Cardiac muscle cell (in vitro differentiated cells and primary cell): Measurements from ENCODE around the gene BRIP1. TPM values are rescaled to one million over a fixed set of nuclear protein-coding genes. Genes with fewer than 3 reads are reported as not detected.

ENCODE experiments used
- DNase-seq, 2 donors: peaks; one replicate each; pipeline versions ENCODE4 v3.0.0 to v3.0.0-alpha.2; 2010 to 2017; ENCODE audit warnings: low read depth in 1 of 2, low spot score in 1 of 2
- H3K27ac ChIP-seq: fragments of 200-600 bp; sonication (generic); 2 replicates; pipeline ENCODE4 v1.5.1; 2016
- H3K27me3 ChIP-seq: fragments of 200-600 bp; sonication (generic); 2 replicates; pipeline ENCODE4 v1.6.0; 2016; ENCODE audit warnings: control low read depth
- H3K36me3 ChIP-seq: fragments of 200-600 bp; sonication (generic); 2 replicates; pipeline ENCODE4 v1.5.1; 2016; ENCODE audit warnings: control low read depth
- H3K4me1 ChIP-seq: fragments of 200-600 bp; sonication (generic); 2 replicates; pipeline ENCODE4 v1.8.1; 2017; ENCODE audit warnings: low read depth, mild to moderate bottlenecking, mixed run types
- H3K4me3 ChIP-seq: fragments of 200-600 bp; sonication (generic); 2 replicates; pipeline ENCODE4 v1.5.1; 2016; ENCODE audit warnings: mild to moderate bottlenecking
- H3K9me3 ChIP-seq: fragments of 200-600 bp; sonication (generic); 2 replicates; pipeline ENCODE4 v1.5.1; 2017; ENCODE audit warnings: low read depth, mild to moderate bottlenecking, control low read depth
- polyA plus RNA-seq: library from polyadenylated mRNA; unstranded; fragments of >200 nt; fragmentation: Nextera tagmentation; extraction: Ambion mirVana; gene quantifications from 2 replicates; pipeline ENCODE4 v1.2.1, GENCODE V29; 2016
- total RNA-seq: library from RNA; depleted of rRNA; stranded (reverse); fragments of >200 nt; gene quantifications from 2 replicates; pipeline ENCODE4 v1.2.3, GENCODE V29; 2016
- TF ChIP-seq, protein P1 (sequence below): IDR thresholded peaks from 2 replicates; pipeline ENCODE4 v1.5.1; 2012; ENCODE audit warnings: low read depth, mild to moderate bottlenecking, low read length

BRIP1 gene
- total and polyA plus RNA-seq, 2 experiments from 2014 or later: 3.1 to 9.2 TPM

DNA sequence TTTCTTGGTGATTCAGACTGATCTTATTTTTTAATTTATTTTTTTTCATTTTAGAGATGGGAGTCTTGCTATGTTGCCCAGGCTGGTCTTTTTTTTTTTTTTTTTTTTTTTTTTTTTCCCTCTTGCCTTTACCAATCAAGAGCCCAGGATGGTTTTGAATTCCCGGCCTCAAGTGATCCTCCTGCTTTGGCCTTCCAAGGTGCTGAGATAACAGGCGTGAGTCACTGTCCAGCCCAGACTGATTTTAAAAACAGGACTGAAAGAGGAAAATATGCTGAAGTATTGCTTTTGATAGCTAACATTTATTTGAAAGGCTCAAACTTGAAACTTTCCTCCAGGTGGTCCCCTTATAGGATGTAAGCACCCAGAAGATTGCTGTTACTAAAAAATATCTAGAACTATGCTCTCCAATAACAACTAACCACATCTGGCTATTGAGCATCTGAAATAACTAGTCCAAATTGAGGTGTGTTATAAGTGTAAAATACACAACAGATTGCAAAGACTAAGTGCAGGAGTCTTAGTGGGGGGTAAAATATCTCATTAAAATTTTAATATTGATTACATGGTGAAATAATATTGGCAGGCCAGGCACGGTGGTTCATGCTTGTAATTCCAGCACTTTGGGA, 15.8 kb upstream of the BRIP1 start:
- Histone ChIP-seq H3K4me1 (no peaks in the 10 kb centered on the region), H3K4me3 (no peak overlapping the region), H3K9me3 (no peaks in the 10 kb centered on the region), H3K27me3 (no peaks in the 10 kb centered on the region), H3K27ac (no peak overlapping the region), H3K36me3 (peaks cover 27% of the 10 kb centered on the region)
- TF ChIP-seq, protein P1, sequence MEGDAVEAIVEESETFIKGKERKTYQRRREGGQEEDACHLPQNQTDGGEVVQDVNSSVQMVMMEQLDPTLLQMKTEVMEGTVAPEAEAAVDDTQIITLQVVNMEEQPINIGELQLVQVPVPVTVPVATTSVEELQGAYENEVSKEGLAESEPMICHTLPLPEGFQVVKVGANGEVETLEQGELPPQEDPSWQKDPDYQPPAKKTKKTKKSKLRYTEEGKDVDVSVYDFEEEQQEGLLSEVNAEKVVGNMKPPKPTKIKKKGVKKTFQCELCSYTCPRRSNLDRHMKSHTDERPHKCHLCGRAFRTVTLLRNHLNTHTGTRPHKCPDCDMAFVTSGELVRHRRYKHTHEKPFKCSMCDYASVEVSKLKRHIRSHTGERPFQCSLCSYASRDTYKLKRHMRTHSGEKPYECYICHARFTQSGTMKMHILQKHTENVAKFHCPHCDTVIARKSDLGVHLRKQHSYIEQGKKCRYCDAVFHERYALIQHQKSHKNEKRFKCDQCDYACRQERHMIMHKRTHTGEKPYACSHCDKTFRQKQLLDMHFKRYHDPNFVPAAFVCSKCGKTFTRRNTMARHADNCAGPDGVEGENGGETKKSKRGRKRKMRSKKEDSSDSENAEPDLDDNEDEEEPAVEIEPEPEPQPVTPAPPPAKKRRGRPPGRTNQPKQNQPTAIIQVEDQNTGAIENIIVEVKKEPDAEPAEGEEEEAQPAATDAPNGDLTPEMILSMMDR: no peak
- DNase-seq: peak in 1 of 2 donors; percentile 11

DNA sequence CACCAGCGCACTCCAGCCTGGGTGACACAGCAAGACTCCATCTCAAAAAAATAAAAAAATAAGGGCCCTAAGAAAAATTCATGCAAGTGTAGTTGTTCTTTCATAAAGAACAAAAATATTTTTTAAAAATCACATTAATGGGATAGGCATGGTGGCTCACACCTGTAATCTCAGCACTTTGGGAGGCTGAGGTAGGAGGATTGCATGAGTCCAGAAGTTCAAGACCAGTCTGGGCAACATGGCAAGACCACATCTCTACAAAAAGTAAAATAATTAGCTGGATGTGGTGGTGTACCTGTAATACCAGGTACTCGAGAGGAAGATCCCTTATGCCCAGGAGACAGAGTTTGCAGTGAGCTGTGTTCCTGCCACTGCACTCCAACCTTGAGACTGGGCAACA, 15.2 kb upstream of the BRIP1 start:
- Histone ChIP-seq H3K4me1 (no peaks in the 10 kb centered on the region), H3K36me3 (peaks cover 27% of the 10 kb centered on the region), H3K27ac (no peak overlapping the region), H3K4me3 (no peak overlapping the region), H3K27me3 (no peaks in the 10 kb centered on the region), H3K9me3 (no peaks in the 10 kb centered on the region)
- TF ChIP-seq, protein P1: no peak
- DNase-seq: no peak

DNA sequence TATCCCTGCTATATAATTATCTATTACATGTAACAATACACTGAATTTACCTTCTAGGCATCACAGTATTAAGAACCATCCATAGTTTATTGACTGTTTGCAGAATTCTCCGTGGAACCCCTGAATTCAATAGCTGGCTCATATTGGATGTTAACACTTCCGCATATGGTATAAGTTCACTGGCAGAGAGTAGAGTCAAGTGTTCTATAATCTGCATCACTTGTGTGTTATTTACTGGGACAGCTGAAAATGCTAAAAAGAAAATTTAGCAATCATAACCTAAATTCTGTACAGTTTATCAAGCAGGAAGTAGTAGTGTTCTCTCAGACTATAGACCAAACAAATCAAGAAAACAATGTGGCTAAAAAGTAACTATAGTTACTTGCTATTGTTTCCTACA, 14.5 kb upstream of the BRIP1 start:
- TF ChIP-seq, protein P1: no peak
- H3K27ac ChIP-seq: no peak overlapping the region
- H3K36me3 ChIP-seq: peaks cover 25% of the 10 kb centered on the region
- no peaks in the 10 kb centered on the region for H3K27me3 ChIP-seq
- no peak for DNase-seq
- no peak overlapping the region for H3K4me3 ChIP-seq
- H3K4me1 ChIP-seq: no peaks in the 10 kb centered on the region
- no peaks in the 10 kb centered on the region for H3K9me3 ChIP-seq

- no peak overlapping the region for H3K27ac ChIP-seq
- TF ChIP-seq, protein P1: no peak
- no peaks in the 10 kb centered on the region for H3K9me3 ChIP-seq
- DNase-seq: no peak
- H3K4me1 ChIP-seq: no peaks in the 10 kb centered on the region
- peaks cover 30% of the 10 kb centered on the region for H3K36me3 ChIP-seq
- no peak overlapping the region for H3K4me3 ChIP-seq
- no peaks in the 10 kb centered on the region for H3K27me3 ChIP-seq
These were observed 12.5 kb upstream of the BRIP1 start for GRCh38 chr17:61875804-61876203.

GRCh38 chr17:61875285-61875684, 12.0 kb upstream of the BRIP1 start:
- DNase-seq: no peak
- H3K27me3 ChIP-seq: no peaks in the 10 kb centered on the region
- TF ChIP-seq, protein P1: no peak
- H3K4me3 ChIP-seq: no peak overlapping the region
- no peaks in the 10 kb centered on the region for H3K9me3 ChIP-seq
- no peaks in the 10 kb centered on the region for H3K4me1 ChIP-seq
- H3K27ac ChIP-seq: no peak overlapping the region
- peaks cover 34% of the 10 kb centered on the region for H3K36me3 ChIP-seq
